Fibroblast of lung (primary cell): Measurements from ENCODE around the gene OR4E1. TPM values are rescaled to one million over a fixed set of nuclear protein-coding genes. Genes with fewer than 3 reads are reported as not detected.

Experiments used
- DNase-seq, 2 donors: peaks; one replicate each; pipeline versions ENCODE4 v3.0.0 to v3.0.0-alpha.2; 2010; ENCODE audit warnings: low read depth in 2 of 2
- H2AFZ ChIP-seq: 2 replicates; pipeline ENCODE4 v1.5.1; 2012; ENCODE audit warnings: low read length, control low read depth, inconsistent platforms
- H3K27ac ChIP-seq: 2 replicates; pipeline ENCODE4 v1.5.1; 2011; ENCODE audit warnings: low read length, control low read depth; ENCODE audit not compliant: insufficient read depth
- H3K27me3 ChIP-seq: 2 replicates; pipeline ENCODE4 v1.5.1; 2011; ENCODE audit warnings: mild to moderate bottlenecking, low read length; ENCODE audit not compliant: control insufficient read depth, insufficient read depth
- H3K36me3 ChIP-seq: 2 replicates; pipeline ENCODE4 v1.5.1; 2011; ENCODE audit warnings: low read length; ENCODE audit not compliant: control insufficient read depth, insufficient read depth
- H3K4me1 ChIP-seq: 2 replicates; pipeline ENCODE4 v1.5.1; 2011; ENCODE audit warnings: low read length; ENCODE audit not compliant: control insufficient read depth, insufficient read depth; ENCODE audit errors: extremely low read depth
- H3K4me2 ChIP-seq: 2 replicates; pipeline ENCODE4 v1.5.1; 2011; ENCODE audit warnings: low read length, control low read depth; ENCODE audit not compliant: insufficient read depth; ENCODE audit errors: extremely low read depth
- H3K4me3 ChIP-seq, 4 experiments: fragments of 200-600 bp in 1 of 4; sonication (generic) in 1 of 4; replicated peaks in 1 of 4; 2 replicates each; pipeline ENCODE4 v1.5.1; 2011 to 2016; ENCODE audit warnings: low read length in 4 of 4, low read depth in 3 of 4, mild to moderate bottlenecking in 3 of 4, control low read depth in 2 of 4, inconsistent platforms in 1 of 4, mixed read lengths in 1 of 4; ENCODE audit not compliant: insufficient read depth in 1 of 4; ENCODE audit errors: control extremely low read depth in 1 of 4
- H3K79me2 ChIP-seq: 2 replicates; pipeline ENCODE4 v1.5.1; 2012; ENCODE audit warnings: mild to moderate bottlenecking, low read length, inconsistent platforms; ENCODE audit not compliant: control insufficient read depth, insufficient read depth
- H3K9ac ChIP-seq: 2 replicates; pipeline ENCODE4 v1.5.1; 2011; ENCODE audit warnings: mild to moderate bottlenecking, low read length, control low read depth; ENCODE audit not compliant: insufficient read depth
- H3K9me3 ChIP-seq: 2 replicates; pipeline ENCODE4 v1.5.1; 2012; ENCODE audit warnings: low read depth, low read length; ENCODE audit not compliant: control insufficient read depth, insufficient read depth
- H4K20me1 ChIP-seq: 2 replicates; pipeline ENCODE4 v1.5.1; 2011; ENCODE audit warnings: low read length; ENCODE audit not compliant: control insufficient read depth, insufficient read depth; ENCODE audit errors: extremely low read depth
- CTCF ChIP-seq, 2 donors: IDR thresholded peaks in 1 of 2; conservative IDR thresholded peaks in 1 of 2; 1 replicate in 1 of 2; 2 replicates in 1 of 2; pipeline ENCODE4 v1.5.1; 2011 to 2012; ENCODE audit warnings: low read length in 2 of 2, control low read depth in 1 of 2, inconsistent platforms in 1 of 2, low read depth in 1 of 2, mild to moderate bottlenecking in 1 of 2
- EZH2 ChIP-seq: IDR thresholded peaks from 2 replicates; pipeline ENCODE4 v1.5.1; 2012; ENCODE audit warnings: low read length, control low read depth, mild to moderate bottlenecking; ENCODE audit errors: missing control alignments
- polyA plus RNA-seq, 2 donors: library from polyadenylated mRNA; depleted of rRNA in 1 of 2; stranded (reverse) in 1 of 2; unstranded in 1 of 2; fragments of >200 nt; gene quantifications; 2 replicates each; pipeline ENCODE4 v1.2.1, GENCODE V29; 2011 to 2012; ENCODE audit warnings: missing spikeins in 1 of 2
- total RNA-seq: library from RNA; depleted of rRNA; stranded (reverse); fragments of >200 nt; gene quantifications from 2 replicates; pipeline ENCODE4 v1.2.1, GENCODE V29; 2014

The OR4E1 gene
- total and polyA plus RNA-seq, 2 donors (not counting 1 experiment from before 2014, with no cell fraction given) = not detected

- no peak overlapping the region for H3K4me2 ChIP-seq
These were observed 5.2 kb downstream of the OR4E1 start for GRCh38 chr14:21668377-21668776.

GRCh38 chr14:21656980-21657379 is 16.6 kb downstream of the OR4E1 start:
- no peaks in the 10 kb centered on the region for H3K36me3 ChIP-seq
- H3K79me2 ChIP-seq = no peaks in the 10 kb centered on the region
- no peak overlapping the region for H3K4me2 ChIP-seq
- H3K27me3 ChIP-seq = no peaks in the 10 kb centered on the region
- H3K9ac ChIP-seq = no peak overlapping the region
- no peak for DNase-seq
- no peak overlapping the region for H3K27ac ChIP-seq
- no peak overlapping the region for H3K4me3 ChIP-seq
- H2AFZ ChIP-seq = no peak overlapping the region
- H3K4me1 ChIP-seq = no peaks in the 10 kb centered on the region
- TF ChIP-seq EZH2 (no peak), CTCF (conservative IDR thresholded peaks at IDR 0.05 in 1 of 2, IDR thresholded peaks at IDR 0.05 in 1 of 2; ENCODE audit: low read depth in 1 of 2, low read length in 2 of 2) (no peak)
- no peaks in the 10 kb centered on the region for H3K9me3 ChIP-seq
- no peaks in the 10 kb centered on the region for H4K20me1 ChIP-seq

More at GRCh38 chr14:21668377-21668776, 5.2 kb downstream of the OR4E1 start:
- no peaks in the 10 kb centered on the region for H3K79me2 ChIP-seq
- no peak overlapping the region for H2AFZ ChIP-seq
- H3K9me3 ChIP-seq = no peaks in the 10 kb centered on the region
- no peak for DNase-seq
- H3K36me3 ChIP-seq = no peaks in the 10 kb centered on the region
- H3K27ac ChIP-seq = no peak overlapping the region
- H3K27me3 ChIP-seq = no peaks in the 10 kb centered on the region
- no peaks in the 10 kb centered on the region for H4K20me1 ChIP-seq
- no peaks in the 10 kb centered on the region for H3K4me1 ChIP-seq
- no peak for TF ChIP-seq EZH2
- no peak for TF ChIP-seq CTCF (conservative IDR thresholded peaks at IDR 0.05 in 1 of 2, IDR thresholded peaks at IDR 0.05 in 1 of 2; ENCODE audit: low read depth in 1 of 2, low read length in 2 of 2)
- H3K9ac ChIP-seq = no peak overlapping the region
- H3K4me3 ChIP-seq = no peak overlapping the region

- Histone ChIP-seq H3K36me3 (no peaks in the 10 kb centered on the region), H3K9me3 (no peaks in the 10 kb centered on the region), H4K20me1 (no peaks in the 10 kb centered on the region), H3K27ac (no peak overlapping the region), H3K4me3 (no peak overlapping the region), H3K79me2 (no peaks in the 10 kb centered on the region), H3K27me3 (no peaks in the 10 kb centered on the region), H3K9ac (no peak overlapping the region), H3K4me2 (no peak overlapping the region), H2AFZ (no peak overlapping the region), H3K4me1 (no peaks in the 10 kb centered on the region)
- DNase-seq = no peak
- TF ChIP-seq EZH2 (no peak), CTCF (conservative IDR thresholded peaks at IDR 0.05 in 1 of 2, IDR thresholded peaks at IDR 0.05 in 1 of 2; ENCODE audit: low read depth in 1 of 2, low read length in 2 of 2) (no peak)
These were observed 19.4 kb downstream of the OR4E1 start for GRCh38 chr14:21654215-21654614.
